PC-9 (cell line): ENCODE data around the gene C16orf95. TPM values are rescaled to one million over a fixed set of nuclear protein-coding genes. Genes with fewer than 3 reads are reported as not detected.

Source experiments
- BruUV-seq: library from RNA; stranded (reverse); fragments of 400-500 nt; replicated peaks from 2 replicates; lab custom pipeline; 2021; lab: Mats Ljungman, UMichigan
- CTCF ChIA-PET: fragments of 300-600 bp; sonication (Branson Sonifier 250); formaldehyde crosslinking; loops from one replicate; lab custom pipeline; 2022; ENCODE audit warnings: antibody characterized with exemption; lab: Charles Lee
- POLR2A ChIA-PET: fragments of 300-600 bp; sonication (Branson Sonifier 250); formaldehyde crosslinking; loops from one replicate; lab custom pipeline; 2022; ENCODE audit warnings: antibody characterized with exemption; ENCODE audit not compliant: unreplicated experiment; lab: Charles Lee
- DNase-seq, 2 experiments: peaks; one replicate each; pipeline versions ENCODE4 v3.0.0 to v3.0.0-alpha.2; 2015 to 2022; ENCODE audit warnings: mixed read lengths in 1 of 2
- H2AFZ ChIP-seq: fragments of 200-600 bp; sonication (generic); 2 replicates; pipeline ENCODE4 v1.8.1; 2017; ENCODE audit warnings: antibody characterized with exemption
- H3F3A ChIP-seq: fragments of 200-600 bp; sonication (generic); 2 replicates; pipeline ENCODE4 v1.8.1; 2017; ENCODE audit warnings: antibody characterized with exemption, mild to moderate bottlenecking, low read depth; ENCODE audit not compliant: insufficient read depth
- H3K27ac ChIP-seq: fragments of 200-600 bp; sonication (generic); 2 replicates; pipeline ENCODE4 v1.6.1; 2016; ENCODE audit warnings: mixed run types
- H3K27me3 ChIP-seq: fragments of 200-600 bp; sonication (generic); 2 replicates; pipeline ENCODE4 v1.6.1; 2016; ENCODE audit warnings: low read depth, mixed run types; ENCODE audit not compliant: insufficient read depth
- H3K36me3 ChIP-seq: fragments of 200-600 bp; sonication (generic); 2 replicates; pipeline ENCODE4 v1.6.1; 2016; ENCODE audit warnings: low read depth, mixed run types
- H3K4me1 ChIP-seq: fragments of 200-600 bp; sonication (generic); replicated peaks from 2 replicates; pipeline ENCODE4 v1.6.1; 2016; ENCODE audit warnings: mixed run types; ENCODE audit not compliant: insufficient read depth
- H3K4me2 ChIP-seq: fragments of 200-600 bp; sonication (generic); 2 replicates; pipeline ENCODE4 v1.6.1; 2017; ENCODE audit warnings: mixed run types
- H3K4me3 ChIP-seq: fragments of 200-600 bp; sonication (generic); 2 replicates; pipeline ENCODE4 v1.6.1; 2016; ENCODE audit warnings: mixed run types
- H3K79me2 ChIP-seq: fragments of 200-600 bp; sonication (generic); 2 replicates; pipeline ENCODE4 v1.6.1; 2017; ENCODE audit warnings: low read depth, mixed run types
- H3K9me2 ChIP-seq: fragments of 200-600 bp; sonication (generic); 2 replicates; pipeline ENCODE4 v1.8.1; 2017; ENCODE audit warnings: mild to moderate bottlenecking; ENCODE audit not compliant: insufficient read depth
- H3K9me3 ChIP-seq: fragments of 200-600 bp; sonication (generic); 2 replicates; pipeline ENCODE4 v1.8.1; 2016; ENCODE audit warnings: low read depth; ENCODE audit not compliant: insufficient read depth
- H4K20me1 ChIP-seq: fragments of 200-600 bp; sonication (generic); 2 replicates; pipeline ENCODE4 v1.8.1; 2017; ENCODE audit not compliant: insufficient read depth
- CTCF ChIP-seq: fragments of 200-600 bp; sonication (generic); conservative IDR thresholded peaks from 2 replicates; pipeline ENCODE4 v1.6.1; 2017; ENCODE audit warnings: mixed run types, antibody characterized with exemption, mild to moderate bottlenecking, moderate library complexity
- EZH2 ChIP-seq: fragments of 200-600 bp; sonication (generic); IDR thresholded peaks from 2 replicates; pipeline ENCODE4 v1.8.0; 2017; ENCODE audit warnings: antibody characterized with exemption, low read depth
- intact Hi-C: fragments of 100-400 bp; cut with micrococcal nuclease; formaldehyde crosslinking; loops from one replicate; pipeline ENCODE4 v1.10.0; 2022; ENCODE audit not compliant: unreplicated experiment
- total RNA-seq: library from RNA; stranded (reverse); gene quantifications from 2 replicates; pipeline ENCODE4 v1.2.3, GENCODE V29; 2021

C16orf95 gene
- total RNA-seq, 1 experiment from 2014 or later: 7.5 TPM

DNA sequence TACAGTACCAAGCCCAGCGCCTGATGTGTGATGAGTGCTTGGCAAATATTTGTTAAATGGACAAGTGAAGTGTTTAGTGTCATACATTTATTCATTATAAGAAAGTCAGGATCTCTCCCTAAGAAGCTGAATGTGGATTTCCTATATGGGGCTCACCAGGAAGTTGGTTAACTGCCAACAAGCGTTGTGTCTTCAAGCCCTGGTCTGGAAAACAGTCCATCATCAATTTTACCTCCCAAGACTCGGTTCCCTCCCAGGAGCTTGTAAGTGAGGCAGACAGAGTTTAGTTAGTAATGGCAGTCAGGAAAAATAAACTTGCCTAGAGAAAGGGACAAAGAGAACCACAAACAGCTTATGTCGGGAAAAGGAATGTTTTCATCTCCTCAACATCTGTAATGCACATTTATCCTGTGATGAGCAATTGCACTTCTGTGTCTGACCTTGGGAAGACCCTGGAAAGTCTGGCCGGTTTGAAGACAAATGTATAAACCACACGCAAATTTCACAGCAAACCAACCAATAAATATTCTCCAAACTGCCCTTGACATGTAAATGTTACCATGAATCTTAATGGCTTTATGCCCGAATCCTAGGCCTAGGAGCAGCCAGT lies 28.3 kb downstream of the C16orf95 start:
- ChIA-PET CTCF (no interaction called here), POLR2A (no interaction called here)
- Histone ChIP-seq H3K4me2 (no peak overlapping the region), H3K4me3 (no peak overlapping the region), H3F3A (no peaks in the 10 kb centered on the region), H3K9me3 (peaks cover 6% of the 10 kb centered on the region; the same call in 1 of the 2 replicates), H3K79me2 (no peaks in the 10 kb centered on the region), H2AFZ (no peak overlapping the region), H3K4me1 (no peaks in the 10 kb centered on the region), H3K36me3 (no peaks in the 10 kb centered on the region), H3K9me2 (no peaks in the 10 kb centered on the region), H4K20me1 (no peaks in the 10 kb centered on the region), H3K27ac (no peak overlapping the region), H3K27me3 (no peaks in the 10 kb centered on the region)
- TF ChIP-seq EZH2: no peak
- TF ChIP-seq CTCF: no peak
- intact Hi-C loops: no loop called here
- no TSS peak for BruUV-seq
- no peak for DNase-seq

DNA sequence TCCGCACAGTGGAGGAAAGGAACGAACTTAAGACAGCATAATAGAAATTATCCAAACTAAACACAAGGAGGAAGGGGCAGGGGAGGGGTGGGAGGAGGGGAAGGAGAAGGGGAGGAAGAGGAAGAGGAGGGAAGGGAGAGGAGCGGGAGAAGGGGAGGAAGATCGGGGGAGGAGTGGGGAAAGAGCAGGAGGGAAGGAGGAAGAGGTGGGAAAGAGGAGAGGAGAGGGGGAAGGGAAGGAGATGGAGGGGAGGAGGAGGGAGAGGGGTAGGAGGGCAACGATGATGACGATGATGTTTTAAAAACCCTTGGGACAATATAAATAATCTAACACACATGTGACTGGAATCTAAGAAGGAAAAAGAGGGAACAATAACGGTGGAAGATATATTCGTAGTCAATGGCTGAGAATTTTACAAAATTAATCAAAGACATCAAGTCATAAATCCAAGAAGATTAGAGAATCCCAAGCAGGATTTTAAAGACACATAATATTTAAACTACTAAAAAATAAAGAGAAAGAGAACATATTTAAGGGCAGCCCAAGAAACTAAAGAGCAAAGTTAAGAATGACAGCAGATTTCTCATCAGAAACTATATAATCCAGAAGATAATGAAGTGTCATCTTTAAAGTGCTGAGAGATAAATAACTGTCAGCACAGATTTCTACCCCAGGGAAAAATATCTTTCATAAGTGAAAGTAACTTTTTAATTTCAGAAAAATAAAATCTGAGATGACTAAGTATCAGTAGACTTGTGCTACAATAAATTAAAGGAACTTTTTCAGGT lies 30.2 kb downstream of the C16orf95 start:
- H2AFZ ChIP-seq: no peak overlapping the region
- ChIA-PET POLR2A (no interaction called here), CTCF (no interaction called here)
- no peak for DNase-seq
- H3K9me2 ChIP-seq: no peaks in the 10 kb centered on the region
- no peak overlapping the region for H3K4me3 ChIP-seq
- H3F3A ChIP-seq: no peaks in the 10 kb centered on the region
- BruUV-seq: no TSS peak
- H3K9me3 ChIP-seq: peaks cover 6% of the 10 kb centered on the region; the same call in 1 of the 2 replicates
- no peaks in the 10 kb centered on the region for H3K79me2 ChIP-seq
- H3K27me3 ChIP-seq: no peaks in the 10 kb centered on the region
- no peak overlapping the region for H3K4me2 ChIP-seq
- no peaks in the 10 kb centered on the region for H3K4me1 ChIP-seq
- no peaks in the 10 kb centered on the region for H3K36me3 ChIP-seq
- intact Hi-C loops: no loop called here
- no peaks in the 10 kb centered on the region for H4K20me1 ChIP-seq
- no peak overlapping the region for H3K27ac ChIP-seq
- TF ChIP-seq EZH2: no peak
- TF ChIP-seq CTCF: no peak

GRCh38 chr16:87284183-87284582 lies 33.0 kb downstream of the C16orf95 start:
- ChIA-PET CTCF (no interaction called here), POLR2A (no interaction called here)
- Histone ChIP-seq H3K9me3 (0 out of 2 replicates have a peak, but pooled peaks cover 6% of the 10 kb centered on the region), H4K20me1 (no peaks in the 10 kb centered on the region), H3K4me2 (no peak overlapping the region), H3K9me2 (no peaks in the 10 kb centered on the region), H3K27ac (no peak overlapping the region), H3F3A (no peaks in the 10 kb centered on the region), H3K27me3 (no peaks in the 10 kb centered on the region), H2AFZ (no peak overlapping the region), H3K79me2 (no peaks in the 10 kb centered on the region), H3K4me1 (no peaks in the 10 kb centered on the region), H3K4me3 (no peak overlapping the region), H3K36me3 (no peaks in the 10 kb centered on the region)
- TF ChIP-seq EZH2 (no peak), CTCF (no peak)
- intact Hi-C loops: no loop called here
- BruUV-seq: no TSS peak
- no peak for DNase-seq
